KMS-11 (cell line): ENCODE measurements around the gene PGAP2.
A peak's percentile ranks its signal among the peaks of the same experiment; 100 is the strongest.

Source experiments
- H2AFZ ChIP-seq: fragments of 200-600 bp; sonication (generic); 2 replicates; pipeline ENCODE4 v1.6.1; 2016; ENCODE audit warnings: antibody characterized with exemption, mixed run types, low read depth
- H3K27ac ChIP-seq: fragments of 200-600 bp; sonication (generic); 2 replicates; pipeline ENCODE4 v1.6.1; 2016; ENCODE audit warnings: mild to moderate bottlenecking, mixed run types
- H3K27me3 ChIP-seq: fragments of 200-600 bp; sonication (generic); 2 replicates; pipeline ENCODE4 v1.6.1; 2017; ENCODE audit warnings: mild to moderate bottlenecking, low read depth, mixed run types, moderate library complexity; ENCODE audit not compliant: insufficient read depth
- H3K36me3 ChIP-seq: fragments of 200-600 bp; sonication (generic); 2 replicates; pipeline ENCODE4 v1.6.1; 2017; ENCODE audit warnings: mild to moderate bottlenecking, mixed run types; ENCODE audit not compliant: insufficient read depth
- H3K4me1 ChIP-seq: fragments of 200-600 bp; sonication (generic); 2 replicates; pipeline ENCODE4 v1.6.1; 2016; ENCODE audit warnings: mild to moderate bottlenecking, low read depth, mixed run types; ENCODE audit not compliant: poor library complexity, severe bottlenecking
- H3K4me2 ChIP-seq: fragments of 200-600 bp; sonication (generic); 2 replicates; pipeline ENCODE4 v1.7.0; 2016; ENCODE audit warnings: mild to moderate bottlenecking, mixed run types
- H3K4me3 ChIP-seq: fragments of 200-600 bp; sonication (generic); IDR thresholded peaks from 2 replicates; pipeline ENCODE4 v1.6.1; 2017; ENCODE audit warnings: low read depth, low read length, mixed read lengths; ENCODE audit not compliant: insufficient read depth
- H3K79me2 ChIP-seq: fragments of 200-600 bp; sonication (generic); 2 replicates; pipeline ENCODE4 v1.6.1; 2016; ENCODE audit warnings: low read depth, mixed run types; ENCODE audit not compliant: insufficient read depth
- H3K9ac ChIP-seq: fragments of 200-600 bp; sonication (generic); 2 replicates; pipeline ENCODE4 v1.6.1; 2016; ENCODE audit warnings: mild to moderate bottlenecking, mixed run types
- H4K20me1 ChIP-seq: fragments of 200-600 bp; sonication (generic); 2 replicates; pipeline ENCODE4 v1.6.1; 2016; ENCODE audit warnings: mild to moderate bottlenecking, mixed run types; ENCODE audit not compliant: insufficient read depth
- CTCF ChIP-seq: fragments of 200-600 bp; sonication (generic); conservative IDR thresholded peaks from 2 replicates; pipeline ENCODE4 v1.6.1; 2017; ENCODE audit warnings: low read depth, mild to moderate bottlenecking, antibody characterized with exemption, low read length, moderate library complexity, mixed read lengths

The PGAP2 gene

GRCh38 chr11:3799143-3799542 lies 9.2 kb upstream of the PGAP2 start:
- Histone ChIP-seq H3K4me2 (peak overlapping the region; percentile 64; the same call in 1 of the 2 replicates), H2AFZ (no peak overlapping the region), H3K27me3 (no peaks in the 10 kb centered on the region), H4K20me1 (0 out of 2 replicates have a peak, but pooled peaks cover 4% of the 10 kb centered on the region), H3K9ac (no peak overlapping the region), H3K4me1 (peaks cover 13% of the 10 kb centered on the region), H3K27ac (no peak overlapping the region), H3K79me2 (peaks cover 31% of the 10 kb centered on the region), H3K4me3 (no peak overlapping the region), H3K36me3 (no peaks in the 10 kb centered on the region)
- no peak for TF ChIP-seq CTCF

- no peak overlapping the region for H3K9ac ChIP-seq
- peaks cover 13% of the 10 kb centered on the region for H3K4me1 ChIP-seq
- H3K79me2 ChIP-seq, result peaks cover 24% of the 10 kb centered on the region
- H3K4me3 ChIP-seq, result no peak overlapping the region
- TF ChIP-seq CTCF, result no peak
- H4K20me1 ChIP-seq, result 0 out of 2 replicates have a peak, but pooled peaks cover 4% of the 10 kb centered on the region
- H3K4me2 ChIP-seq, result no peak overlapping the region
- no peak overlapping the region for H2AFZ ChIP-seq
- no peaks in the 10 kb centered on the region for H3K27me3 ChIP-seq
- no peaks in the 10 kb centered on the region for H3K36me3 ChIP-seq
- no peak overlapping the region for H3K27ac ChIP-seq
Observed at GRCh38 chr11:3799873-3800272, 8.5 kb upstream of the PGAP2 start.

GRCh38 chr11:3802011-3802790 lies 6.2 kb upstream of the PGAP2 start:
- Histone ChIP-seq H3K4me3 (no peak overlapping the region), H3K4me1 (no peaks in the 10 kb centered on the region), H4K20me1 (no peaks in the 10 kb centered on the region), H3K9ac (no peak overlapping the region), H3K4me2 (no peak overlapping the region), H3K27me3 (no peaks in the 10 kb centered on the region), H3K27ac (no peak overlapping the region), H3K36me3 (no peaks in the 10 kb centered on the region), H3K79me2 (peaks cover under 1% of the 10 kb centered on the region), H2AFZ (no peak overlapping the region)
- no peak for TF ChIP-seq CTCF

GRCh38 chr11:3803726-3804495 lies 4.4 kb upstream of the PGAP2 start:
- H3K79me2 ChIP-seq, result no peaks in the 10 kb centered on the region
- H4K20me1 ChIP-seq, result no peaks in the 10 kb centered on the region
- no peak overlapping the region for H3K4me2 ChIP-seq
- no peak overlapping the region for H3K9ac ChIP-seq
- H3K27ac ChIP-seq, result no peak overlapping the region
- no peaks in the 10 kb centered on the region for H3K36me3 ChIP-seq
- peaks cover under 1% of the 10 kb centered on the region for H3K4me1 ChIP-seq
- no peak overlapping the region for H3K4me3 ChIP-seq
- H3K27me3 ChIP-seq, result no peaks in the 10 kb centered on the region
- no peak for TF ChIP-seq CTCF
- H2AFZ ChIP-seq, result no peak overlapping the region
